SU-DHL-6 (cell line): Measurements from ENCODE around the gene RPL19.

Source experiments
- EZH2phosphoT487 ChIP-seq: fragments of 200-600 bp; sonication (generic), shearing (Covaris generic); conservative IDR thresholded peaks from 2 replicates; pipeline ENCODE4 v1.6.1; 2018; ENCODE audit warnings: mild to moderate bottlenecking, antibody characterized with exemption, low read length, moderate library complexity, mixed read lengths
- TF ChIP-seq, protein P1 (sequence below): fragments of 200-600 bp; sonication (generic); IDR thresholded peaks from one replicate; pipeline ENCODE4 v1.5.1; 2017; ENCODE audit warnings: antibody characterized with exemption, mild to moderate bottlenecking, low read length, moderate library complexity; ENCODE audit not compliant: insufficient read depth, poor library complexity, severe bottlenecking

DNA sequence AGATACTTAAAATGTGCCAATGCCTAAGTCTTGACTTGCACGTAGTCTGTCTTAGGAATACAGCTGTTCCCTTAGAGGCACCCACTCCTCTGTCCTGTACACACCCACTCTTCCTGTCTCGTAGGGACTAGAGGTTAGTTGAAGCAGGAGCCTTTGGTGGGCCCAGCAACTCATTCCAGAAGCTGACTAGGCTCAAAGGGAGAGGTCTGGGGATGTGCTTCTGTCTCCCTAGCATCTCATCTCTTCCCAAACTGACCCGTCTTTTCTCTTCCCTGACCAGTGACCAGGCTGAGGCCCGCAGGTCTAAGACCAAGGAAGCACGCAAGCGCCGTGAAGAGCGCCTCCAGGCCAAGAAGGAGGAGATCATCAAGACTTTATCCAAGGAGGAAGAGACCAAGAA, 4.2 kb downstream of the RPL19 start:
- TF ChIP-seq, protein P1, sequence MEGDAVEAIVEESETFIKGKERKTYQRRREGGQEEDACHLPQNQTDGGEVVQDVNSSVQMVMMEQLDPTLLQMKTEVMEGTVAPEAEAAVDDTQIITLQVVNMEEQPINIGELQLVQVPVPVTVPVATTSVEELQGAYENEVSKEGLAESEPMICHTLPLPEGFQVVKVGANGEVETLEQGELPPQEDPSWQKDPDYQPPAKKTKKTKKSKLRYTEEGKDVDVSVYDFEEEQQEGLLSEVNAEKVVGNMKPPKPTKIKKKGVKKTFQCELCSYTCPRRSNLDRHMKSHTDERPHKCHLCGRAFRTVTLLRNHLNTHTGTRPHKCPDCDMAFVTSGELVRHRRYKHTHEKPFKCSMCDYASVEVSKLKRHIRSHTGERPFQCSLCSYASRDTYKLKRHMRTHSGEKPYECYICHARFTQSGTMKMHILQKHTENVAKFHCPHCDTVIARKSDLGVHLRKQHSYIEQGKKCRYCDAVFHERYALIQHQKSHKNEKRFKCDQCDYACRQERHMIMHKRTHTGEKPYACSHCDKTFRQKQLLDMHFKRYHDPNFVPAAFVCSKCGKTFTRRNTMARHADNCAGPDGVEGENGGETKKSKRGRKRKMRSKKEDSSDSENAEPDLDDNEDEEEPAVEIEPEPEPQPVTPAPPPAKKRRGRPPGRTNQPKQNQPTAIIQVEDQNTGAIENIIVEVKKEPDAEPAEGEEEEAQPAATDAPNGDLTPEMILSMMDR: no peak
- TF ChIP-seq EZH2phosphoT487: no peak
